ENCODE results near the gene RBFOX1.

The RBFOX1 gene

GRCh38 chr16:7548796-7549318 is 216.2 kb downstream of the RBFOX1 start:
- intact Hi-C loops (cut with DNase I): no loop called here

GRCh38 chr16:7550096-7550495 is 217.5 kb downstream of the RBFOX1 start:
- no peak for DNase-seq
- intact Hi-C loops (cut with DNase I): no loop called here

More at GRCh38 chr16:7548796-7549318, 216.2 kb downstream of the RBFOX1 start:
- no peak for DNase-seq

GRCh38 chr16:7555459-7555858 is 222.8 kb downstream of the RBFOX1 start:
- peak in 1 of 42 donors; percentile 21 for DNase-seq
- intact Hi-C loops (cut with DNase I): no loop called here

GRCh38 chr16:7561908-7562405 is 229.3 kb downstream of the RBFOX1 start:
- intact Hi-C loops (cut with DNase I): no loop called here
- peak in 22 of 42 donors; percentile 12 to 64 (median 24) for DNase-seq

DNA sequence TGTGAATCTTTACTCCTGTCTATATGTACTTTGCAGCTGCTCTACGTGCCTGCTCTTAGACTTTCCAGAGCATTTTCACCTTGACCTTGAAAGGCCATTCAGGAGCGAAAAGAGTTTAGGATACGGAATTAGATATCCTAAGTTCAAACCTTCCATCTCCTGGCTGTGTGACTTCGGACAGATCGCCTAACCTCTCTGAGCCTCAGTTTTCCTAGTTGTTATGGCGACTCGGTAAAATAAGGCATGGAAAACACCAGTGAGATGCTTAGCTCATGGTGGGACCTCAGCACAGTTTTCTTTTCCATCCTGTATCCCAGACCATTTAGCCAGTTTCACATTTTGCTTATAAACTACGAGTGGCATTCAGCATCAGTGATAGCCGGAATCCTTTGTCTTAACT is 233.7 kb downstream of the RBFOX1 start:
- peak in 1 of 42 donors; percentile 2 for DNase-seq
- intact Hi-C loops (cut with DNase I): no loop called here

- intact Hi-C loops (cut with DNase I): no loop called here
- DNase-seq: no peak
Measured at GRCh38 chr16:7571366-7571765, 238.7 kb downstream of the RBFOX1 start.

- intact Hi-C loops (cut with DNase I): no loop called here
- DNase-seq: no peak
Measured at GRCh38 chr16:7577588-7577987, 244.9 kb downstream of the RBFOX1 start.

- DNase-seq: no peak
- intact Hi-C loops (cut with DNase I): no loop called here
Measured at GRCh38 chr16:7579454-7579853, 246.8 kb downstream of the RBFOX1 start.

- DNase-seq: no peak
- intact Hi-C loops (cut with DNase I): no loop called here
Measured at GRCh38 chr16:7581175-7581574, 248.5 kb downstream of the RBFOX1 start.

- intact Hi-C loops (cut with DNase I): no loop called here
- DNase-seq: no peak
Measured at GRCh38 chr16:7583396-7583795, 250.8 kb downstream of the RBFOX1 start.

DNA sequence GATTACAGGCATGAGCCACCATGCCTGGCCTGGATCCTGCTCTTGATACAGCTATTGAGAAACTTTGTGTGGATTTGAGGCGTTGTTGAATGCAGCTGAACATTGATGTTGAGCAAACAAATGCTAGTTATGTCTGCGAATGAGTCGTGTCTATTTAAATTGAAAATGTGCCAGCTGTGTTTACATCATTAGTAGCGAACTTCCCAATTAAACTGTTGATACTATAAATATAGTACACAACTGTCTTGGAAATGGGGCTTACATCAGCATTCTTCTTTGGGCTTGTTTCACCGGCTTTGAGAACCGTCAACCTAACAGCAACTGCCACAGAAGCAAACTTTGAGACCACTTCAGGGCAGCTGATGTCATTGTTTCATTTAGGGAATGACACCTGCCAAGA is 251.9 kb downstream of the RBFOX1 start:
- intact Hi-C loops (cut with DNase I): no loop called here
- no peak for DNase-seq

DNA sequence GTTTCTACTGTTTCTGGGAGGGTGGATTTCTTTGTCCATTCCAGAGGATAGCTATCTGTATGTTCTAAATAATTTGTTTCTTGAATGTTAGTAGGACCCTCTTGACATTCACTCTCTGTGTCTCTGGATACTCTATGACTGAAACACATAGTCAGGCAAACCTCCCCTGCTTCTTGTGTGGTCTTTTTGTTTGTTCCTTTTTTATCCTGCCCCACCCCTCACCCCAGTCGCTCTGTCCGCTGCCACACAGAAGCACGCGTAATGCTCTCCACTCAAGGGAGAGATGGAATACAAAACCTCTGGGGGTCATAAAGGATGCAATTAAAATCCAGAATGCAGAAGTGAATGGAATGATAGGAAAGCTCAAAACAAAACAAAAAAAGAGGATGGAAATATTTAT is 253.1 kb downstream of the RBFOX1 start:
- intact Hi-C loops (cut with DNase I): no loop called here
- no peak for DNase-seq

DNA sequence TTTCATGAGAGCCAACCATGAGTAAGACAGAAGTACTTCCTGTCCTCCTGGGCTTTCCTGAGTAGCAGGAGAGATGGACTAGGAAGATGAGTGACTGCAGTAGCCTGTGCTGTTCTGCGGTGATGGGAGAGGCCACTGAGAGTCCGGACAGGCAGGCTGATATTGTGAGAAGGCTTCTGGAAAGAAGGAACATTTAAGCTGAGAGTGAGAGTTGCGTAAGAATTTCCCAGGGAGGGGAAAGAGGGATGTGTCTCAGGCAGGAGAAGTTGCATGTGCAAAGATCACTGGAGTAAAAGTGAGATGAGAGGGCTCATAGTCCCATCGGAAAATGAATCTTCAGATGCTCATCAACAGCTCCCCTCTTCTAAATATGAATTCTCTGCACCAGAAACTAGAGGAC is 258.3 kb downstream of the RBFOX1 start:
- no peak for DNase-seq

DNA sequence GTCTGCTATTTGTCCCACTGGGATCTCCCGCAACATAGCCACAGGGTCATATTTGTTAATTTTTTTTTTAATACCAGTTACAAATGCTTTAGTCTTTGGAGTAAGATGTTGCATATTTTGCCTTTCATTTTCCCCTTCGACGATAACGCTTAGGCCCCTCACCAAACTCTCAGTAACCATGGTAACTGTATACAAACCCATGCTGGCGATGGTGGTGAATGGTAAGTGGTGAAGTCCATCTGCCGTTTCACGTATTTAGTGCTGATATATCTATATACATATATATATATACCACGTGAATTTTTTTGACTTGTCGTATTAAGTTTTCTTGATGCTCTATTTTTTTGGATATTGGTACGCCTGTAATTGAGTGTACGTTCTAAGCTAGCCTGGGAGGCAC is 263.7 kb downstream of the RBFOX1 start:
- intact Hi-C loops (cut with DNase I): no loop called here
- no peak for DNase-seq

More for the DNA sequence above, 258.3 kb downstream of the RBFOX1 start:
- intact Hi-C loops (cut with DNase I): no loop called here

DNA sequence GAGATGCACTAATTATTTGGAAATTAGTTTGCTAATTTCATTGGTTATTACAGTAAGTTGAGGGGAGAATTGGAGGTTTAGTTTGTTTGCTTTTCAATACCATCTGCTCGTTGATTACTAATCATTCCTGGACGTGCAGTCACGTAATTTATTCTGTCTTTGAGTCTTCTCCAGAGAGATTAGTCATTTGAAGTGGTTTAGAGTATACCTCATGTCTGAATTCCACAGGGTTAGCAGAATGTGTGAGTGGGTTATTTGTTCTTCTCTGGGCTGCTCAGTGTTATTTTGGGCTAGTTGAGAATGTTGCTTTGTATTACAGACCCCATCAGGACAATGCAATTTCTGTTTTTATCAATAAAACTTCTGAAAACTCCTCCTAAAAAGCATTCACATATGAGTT is 265.0 kb downstream of the RBFOX1 start:
- intact Hi-C loops (cut with DNase I): no loop called here
- no peak for DNase-seq

GRCh38 chr16:7601100-7601499 is 268.5 kb downstream of the RBFOX1 start:
- no peak for DNase-seq
- intact Hi-C loops (cut with DNase I): no loop called here

- DNase-seq: no peak
- intact Hi-C loops (cut with DNase I): no loop called here
Measured at GRCh38 chr16:7602291-7602950, 269.8 kb downstream of the RBFOX1 start.

- DNase-seq: no peak
Measured at GRCh38 chr16:7605812-7606211, 273.2 kb downstream of the RBFOX1 start.

DNA sequence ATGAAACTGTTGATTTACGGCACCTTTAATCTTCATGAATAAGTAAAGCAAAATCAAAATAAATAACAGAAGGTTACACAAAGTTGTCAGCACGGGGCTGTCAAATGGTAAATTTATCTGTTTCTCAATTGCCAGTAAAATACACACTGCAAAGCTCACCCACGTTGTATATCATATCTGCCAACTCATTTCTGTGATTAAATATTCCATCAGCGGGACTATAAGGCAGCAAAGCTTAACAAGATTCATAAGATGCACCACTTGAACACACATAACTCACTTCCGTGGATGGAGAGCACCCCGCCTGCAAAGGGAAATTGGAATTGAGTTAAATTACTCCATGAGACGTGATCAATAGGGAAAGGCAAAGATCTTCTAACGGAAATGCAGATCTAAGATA is 280.0 kb downstream of the RBFOX1 start:
- intact Hi-C loops (cut with DNase I): no loop called here
- DNase-seq: no peak

More at GRCh38 chr16:7605812-7606211, 273.2 kb downstream of the RBFOX1 start:
- intact Hi-C loops (cut with DNase I): no loop called here

DNA sequence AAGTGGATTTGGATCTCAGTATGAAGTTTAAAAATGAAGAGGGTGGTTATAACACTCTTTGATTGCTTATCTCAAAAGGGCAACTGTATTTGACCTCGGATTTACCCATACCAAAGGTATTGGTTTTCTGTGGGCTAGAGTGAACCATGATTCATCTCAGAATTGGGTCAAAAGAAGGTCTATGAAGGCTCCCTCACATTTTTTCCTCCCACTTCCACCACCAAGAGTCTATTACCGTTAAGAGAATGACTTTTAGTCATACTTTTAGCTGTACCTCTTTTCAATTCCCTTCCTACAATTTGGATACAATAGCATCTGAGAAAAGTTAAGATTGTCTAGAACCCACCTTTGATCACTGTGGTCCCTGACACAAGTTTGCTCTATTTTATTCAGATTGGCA is 280.9 kb downstream of the RBFOX1 start:
- DNase-seq: peak in 2 of 42 donors; percentile 6 to 59
- intact Hi-C loops (cut with DNase I): no loop called here

Data from head of caudate nucleus (tissue), 42 donors.